Muscle of leg (tissue), 11 donors: ENCODE data around the gene NET1. TPM values are rescaled to one million over a fixed set of nuclear protein-coding genes. Genes with fewer than 3 reads are reported as not detected.

Source experiments
- DNase-seq: peaks from one replicate; pipeline ENCODE4 v3.0.0; 2013
- H3K27ac ChIP-seq: one replicate; pipeline ENCODE4 v1.5.1; 2013; ENCODE audit warnings: mild to moderate bottlenecking, low read length, control low read depth
- H3K27me3 ChIP-seq: one replicate; pipeline ENCODE4 v1.6.1; 2013; ENCODE audit warnings: low read length; ENCODE audit not compliant: control insufficient read depth, insufficient read depth
- H3K36me3 ChIP-seq: one replicate; pipeline ENCODE4 v1.6.1; 2013; ENCODE audit warnings: low read length; ENCODE audit not compliant: control insufficient read depth, insufficient read depth
- H3K4me1 ChIP-seq: one replicate; pipeline ENCODE4 v1.6.1; 2013; ENCODE audit warnings: low read length; ENCODE audit not compliant: control insufficient read depth, insufficient read depth
- H3K4me3 ChIP-seq: one replicate; pipeline ENCODE4 v1.5.1; 2013; ENCODE audit warnings: low read length, control low read depth
- H3K9me3 ChIP-seq: replicated peaks from 2 replicates; pipeline ENCODE4 v1.6.1; 2013; ENCODE audit warnings: low read depth, low read length; ENCODE audit not compliant: control insufficient read depth
- WGBS: methylation state at CpG from one replicate; pipeline ENCODE4 v1.1.5; 2013; ENCODE audit warnings: missing lambda C conversion rate; ENCODE audit not compliant: insufficient coverage; 5-methylcytosine and 5-hydroxymethylcytosine counted together
- polyA plus RNA-seq, 8 donors: library from polyadenylated mRNA; unstranded; fragments of 120-200 nt; gene quantifications; one replicate each; pipeline versions ENCODE4 v1.2.1 to v1.2.3, GENCODE V29; 2013; ENCODE audit warnings: inconsistent platforms in 1 of 8, low replicate concordance in 1 of 8; ENCODE audit not compliant: insufficient read length in 8 of 8, insufficient read depth in 1 of 8
- total RNA-seq: library from RNA; stranded (reverse); fragments of 120-200 nt; gene quantifications from one replicate; pipeline ENCODE4 v1.2.4, GENCODE V29; 2013

NET1 gene
- total and polyA plus RNA-seq, 9 donors = 87.4 to 127 (median 104) TPM

DNA sequence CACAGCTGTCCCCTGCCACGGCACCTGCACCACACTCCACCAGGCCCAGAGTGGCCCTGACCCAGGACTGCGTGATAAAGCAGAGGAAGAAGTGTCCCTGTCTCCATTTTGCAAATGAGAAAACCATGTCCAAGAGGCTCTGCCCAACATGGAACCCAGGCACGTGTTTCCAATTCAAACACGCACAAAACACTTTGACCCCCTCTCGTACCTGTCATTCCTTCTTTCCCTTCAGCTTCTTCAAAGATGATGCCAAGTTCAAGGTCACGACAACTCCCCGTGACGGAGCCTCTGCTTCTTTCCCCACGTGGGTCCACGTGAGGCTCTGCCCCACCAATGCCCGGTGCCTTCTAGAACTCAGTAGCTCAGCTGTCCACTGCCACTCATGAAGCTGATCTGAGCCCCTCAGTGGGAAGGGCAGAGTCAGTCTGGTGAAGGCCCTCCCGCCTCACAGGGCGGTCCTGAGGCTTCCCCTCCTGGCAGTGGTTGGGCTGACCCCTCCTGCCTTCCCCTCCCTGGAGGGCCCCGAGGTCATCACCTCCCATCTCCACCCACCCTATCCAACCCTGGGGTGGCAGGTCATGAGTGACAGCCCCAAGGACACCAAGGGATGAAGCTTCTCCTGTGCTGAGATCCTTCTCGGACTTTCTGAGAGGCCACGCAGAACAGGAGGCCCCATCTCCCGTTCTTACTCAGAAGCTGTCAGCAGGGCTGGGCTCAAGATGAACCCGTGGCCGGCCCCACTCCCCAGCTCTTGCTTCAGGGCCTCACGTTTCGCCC, 68.0 kb downstream of the NET1 start:
- Histone ChIP-seq H3K4me3 (no peak overlapping the region), H3K27ac (no peak overlapping the region), H3K36me3 (no peaks in the 10 kb centered on the region), H3K4me1 (peaks cover 34% of the 10 kb centered on the region), H3K9me3 (no peaks in the 10 kb centered on the region), H3K27me3 (no peaks in the 10 kb centered on the region)
- DNase-seq = no peak
- 65% methylated on average over 17 of the region's 21 CpGs for WGBS

DNA sequence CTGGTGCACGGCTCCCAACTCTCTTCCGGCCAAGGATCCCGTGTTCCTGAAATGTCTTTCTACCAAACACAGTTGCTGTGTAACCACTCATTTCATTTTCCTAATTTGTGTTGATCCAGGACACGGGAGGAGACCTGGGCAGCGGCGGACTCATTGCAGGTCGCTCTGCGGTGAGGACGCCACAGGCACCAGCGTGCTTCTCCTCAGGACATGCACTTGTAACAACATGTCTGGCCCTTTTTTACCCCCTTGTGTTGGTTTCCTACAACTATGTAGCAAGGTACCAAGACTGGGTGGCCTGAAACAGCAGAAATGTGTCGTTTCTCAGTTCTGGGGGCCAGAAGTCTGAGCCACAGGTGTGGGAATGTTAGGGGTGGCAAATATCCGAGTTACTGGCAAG, 68.8 kb downstream of the NET1 start:
- peaks cover 41% of the 10 kb centered on the region for H3K4me1 ChIP-seq
- no peaks in the 10 kb centered on the region for H3K36me3 ChIP-seq
- H3K9me3 ChIP-seq = no peaks in the 10 kb centered on the region
- H3K4me3 ChIP-seq = no peak overlapping the region
- H3K27me3 ChIP-seq = no peaks in the 10 kb centered on the region
- no peak for DNase-seq
- 69% methylated on average over 11 of the region's 12 CpGs for WGBS
- H3K27ac ChIP-seq = no peak overlapping the region

DNA sequence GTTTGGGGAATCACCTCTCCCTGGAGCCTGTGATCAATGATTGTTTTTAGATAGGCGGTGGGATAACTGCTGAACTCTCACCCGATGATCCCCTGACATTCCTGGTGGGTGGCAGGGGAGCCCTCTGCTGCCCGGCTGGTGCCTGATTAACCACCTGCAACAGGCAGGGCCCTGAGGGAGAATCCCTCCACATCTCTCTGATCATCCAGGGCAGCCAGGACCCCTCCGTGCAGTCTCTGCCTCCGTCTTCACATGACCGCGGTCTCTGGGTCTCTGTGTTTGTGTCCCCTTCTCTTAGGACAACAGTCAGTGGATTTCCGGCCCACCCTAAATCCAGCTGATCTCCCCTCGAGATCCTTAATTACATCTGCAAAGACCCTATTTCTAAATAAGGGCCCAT, 69.7 kb downstream of the NET1 start:
- Histone ChIP-seq H3K27me3 (no peaks in the 10 kb centered on the region), H3K36me3 (no peaks in the 10 kb centered on the region), H3K27ac (no peak overlapping the region), H3K4me1 (peaks cover 48% of the 10 kb centered on the region), H3K4me3 (no peak overlapping the region), H3K9me3 (no peaks in the 10 kb centered on the region)
- 95% methylated on average over 9 of the region's 9 CpGs for WGBS
- no peak for DNase-seq

DNA sequence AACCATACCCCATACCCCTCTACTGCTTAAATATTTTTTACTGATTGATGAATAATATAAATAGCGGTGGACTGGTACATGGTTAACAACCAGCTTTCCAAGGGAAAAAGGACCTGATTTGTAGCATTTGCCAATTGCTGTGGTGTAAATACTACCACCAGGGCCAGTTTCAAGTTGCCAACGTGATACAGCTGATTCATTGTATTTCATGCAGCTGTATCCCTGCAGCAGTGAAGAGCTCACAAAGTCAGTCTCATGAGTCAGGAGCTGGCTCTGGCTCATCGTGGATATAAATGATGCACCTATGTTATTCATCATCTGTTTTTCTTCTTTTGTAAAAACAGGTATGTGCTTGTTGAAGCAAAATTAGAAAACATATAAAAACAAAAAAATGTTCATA, 71.8 kb downstream of the NET1 start:
- Histone ChIP-seq H3K27me3 (no peaks in the 10 kb centered on the region), H3K27ac (no peak overlapping the region), H3K4me3 (no peak overlapping the region), H3K36me3 (no peaks in the 10 kb centered on the region), H3K9me3 (no peaks in the 10 kb centered on the region), H3K4me1 (peaks cover 29% of the 10 kb centered on the region)
- DNase-seq = no peak
- WGBS = 30% methylated on average over 1 of the region's 3 CpGs

DNA sequence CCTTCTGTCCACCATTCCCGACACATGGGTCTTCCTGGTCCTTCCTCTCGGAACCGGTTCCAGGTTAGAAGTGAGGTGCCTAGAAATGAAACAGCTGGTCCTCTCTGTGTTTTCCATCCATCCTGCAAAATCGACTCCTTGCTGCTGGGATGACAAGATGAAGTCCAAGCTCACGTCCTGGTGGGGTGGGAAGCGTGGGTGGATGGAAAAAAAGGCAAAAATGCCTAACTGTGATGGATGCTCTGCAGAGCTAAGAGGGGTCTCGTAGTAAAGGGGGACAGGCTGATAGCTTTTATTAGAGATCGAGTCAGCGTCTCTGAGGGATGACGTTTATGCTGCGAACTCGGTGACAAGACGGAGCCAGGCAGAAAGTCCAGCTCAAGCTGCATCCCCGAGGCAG, 72.9 kb downstream of the NET1 start:
- H3K9me3 ChIP-seq = no peaks in the 10 kb centered on the region
- DNase-seq = no peak
- H3K36me3 ChIP-seq = no peaks in the 10 kb centered on the region
- no peaks in the 10 kb centered on the region for H3K27me3 ChIP-seq
- H3K27ac ChIP-seq = no peak overlapping the region
- no peak overlapping the region for H3K4me3 ChIP-seq
- H3K4me1 ChIP-seq = peaks cover 25% of the 10 kb centered on the region
- 82% methylated on average over 10 of the region's 14 CpGs for WGBS

DNA sequence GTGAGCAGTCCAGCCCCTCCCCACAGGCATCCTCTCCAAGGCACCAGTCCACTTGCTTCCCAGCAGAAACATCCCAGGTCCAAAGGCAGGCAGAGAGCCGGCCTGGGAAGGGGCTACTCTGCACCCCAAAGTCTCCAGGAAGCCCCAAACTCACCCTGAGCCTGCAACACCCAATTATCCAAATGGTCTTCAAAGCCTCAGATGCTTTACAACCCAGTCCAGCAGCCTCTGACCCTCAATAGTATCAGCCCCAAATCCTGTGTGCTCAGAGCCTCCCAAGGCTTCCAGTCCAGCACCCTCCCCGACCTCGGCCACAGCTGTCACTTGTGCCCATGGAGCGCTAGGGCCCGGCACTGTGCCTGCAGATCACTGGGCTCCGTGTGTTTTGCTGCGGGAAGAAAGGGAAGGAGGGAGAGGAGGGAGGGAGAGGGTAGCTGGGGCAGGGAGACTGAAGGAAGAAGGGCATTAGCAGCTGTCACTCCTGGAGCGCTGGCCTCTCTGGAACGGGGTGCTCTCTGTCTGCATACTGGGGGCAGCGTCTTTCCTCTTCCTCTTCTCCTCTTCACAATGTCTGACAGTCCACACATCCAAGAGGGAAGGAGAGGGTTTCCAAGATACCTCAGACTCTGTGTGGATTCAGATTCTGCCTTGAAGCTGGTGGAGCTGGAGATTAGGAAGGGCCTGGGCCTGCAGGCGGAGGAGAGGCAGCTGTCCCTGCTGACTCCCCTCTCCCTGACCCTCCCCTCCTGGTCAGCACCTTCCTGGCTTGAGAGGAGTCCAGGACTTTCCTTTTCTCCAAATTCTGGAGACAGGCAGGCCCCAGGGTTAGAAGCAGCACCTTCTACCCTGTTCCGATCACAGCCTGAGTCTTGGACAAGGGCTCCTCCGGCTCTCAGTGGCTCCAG, 73.8 kb downstream of the NET1 start:
- 51% methylated on average over 7 of the region's 13 CpGs for WGBS
- peak; percentile 38 for DNase-seq
- Histone ChIP-seq H3K4me3 (no peak overlapping the region), H3K27ac (peak overlapping the region; percentile 31), H3K4me1 (peaks cover 20% of the 10 kb centered on the region), H3K27me3 (no peaks in the 10 kb centered on the region), H3K9me3 (no peaks in the 10 kb centered on the region), H3K36me3 (no peaks in the 10 kb centered on the region)

DNA sequence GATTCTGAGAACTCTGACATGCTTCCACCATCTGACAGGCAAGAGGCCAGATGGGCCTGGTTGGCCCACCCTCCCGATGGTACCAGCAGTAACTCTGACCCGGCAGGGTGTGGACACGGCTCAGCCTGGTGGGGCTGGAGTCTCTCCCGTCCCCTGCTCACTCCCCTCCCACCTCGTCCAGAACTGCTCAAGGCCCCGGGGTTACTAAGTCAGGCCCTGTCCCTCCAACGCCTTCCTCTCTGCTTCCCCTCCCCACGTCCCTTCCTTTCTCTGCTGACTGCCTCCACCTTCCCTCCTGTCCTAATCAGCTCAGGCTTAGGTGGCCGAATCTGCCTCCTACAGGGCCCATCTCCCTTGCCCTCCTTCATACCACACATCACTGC, 74.5 kb downstream of the NET1 start:
- WGBS = 57% methylated on average over 9 of the region's 9 CpGs
- H3K36me3 ChIP-seq = no peaks in the 10 kb centered on the region
- H3K9me3 ChIP-seq = no peaks in the 10 kb centered on the region
- no peaks in the 10 kb centered on the region for H3K27me3 ChIP-seq
- DNase-seq = no peak
- H3K27ac ChIP-seq = peak overlapping the region; percentile 31
- no peak overlapping the region for H3K4me3 ChIP-seq
- peaks cover 20% of the 10 kb centered on the region for H3K4me1 ChIP-seq

DNA sequence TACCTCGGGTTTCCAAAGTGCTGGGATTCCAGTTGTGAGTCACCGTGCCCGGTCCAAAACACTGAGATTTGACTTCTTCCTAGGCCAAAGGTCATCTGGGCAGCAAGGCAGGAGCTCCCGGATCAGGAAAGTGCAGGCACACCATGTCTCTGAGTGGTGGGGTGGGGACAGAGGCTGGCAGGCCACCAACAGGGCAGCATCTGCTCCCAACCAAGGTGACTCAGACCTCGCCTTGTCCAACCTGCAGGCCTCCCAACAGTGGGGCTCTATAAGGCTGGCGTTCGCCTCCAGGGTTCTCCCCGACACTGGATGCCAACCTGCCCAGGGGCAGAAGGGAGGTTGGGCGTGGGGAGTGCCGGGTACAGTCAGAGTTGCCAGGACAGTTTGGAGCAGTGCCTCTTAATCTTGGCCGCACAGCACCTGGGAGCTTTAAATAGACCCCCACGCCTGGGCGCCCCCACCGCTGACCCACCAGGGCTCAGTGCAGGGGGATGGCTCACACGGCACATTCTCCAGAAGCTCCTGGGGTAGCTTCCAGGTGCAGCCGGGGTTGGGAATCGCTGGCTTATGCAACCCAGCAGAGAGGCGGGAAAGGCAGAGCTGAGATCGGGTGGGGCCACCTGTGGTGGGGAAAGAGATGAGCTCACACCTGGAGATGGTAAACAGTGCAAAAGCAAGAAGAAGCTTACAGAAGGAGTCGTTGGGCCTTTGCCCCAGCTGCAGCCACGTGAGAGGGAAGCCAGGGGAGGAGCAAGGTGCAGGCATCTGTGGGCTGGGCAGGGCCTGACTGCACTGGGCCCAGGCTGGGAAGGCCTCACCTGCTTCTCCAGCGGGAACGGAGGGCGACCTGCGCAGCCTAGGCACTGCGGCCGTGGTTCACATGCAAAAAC, 76.2 kb downstream of the NET1 start:
- H3K27me3 ChIP-seq = no peaks in the 10 kb centered on the region
- peaks cover 20% of the 10 kb centered on the region for H3K4me1 ChIP-seq
- no peak overlapping the region for H3K27ac ChIP-seq
- H3K4me3 ChIP-seq = no peak overlapping the region
- peaks cover 9% of the 10 kb centered on the region for H3K9me3 ChIP-seq
- H3K36me3 ChIP-seq = no peaks in the 10 kb centered on the region
- WGBS = 81% methylated on average over 22 of the region's 27 CpGs
- DNase-seq = no peak

DNA sequence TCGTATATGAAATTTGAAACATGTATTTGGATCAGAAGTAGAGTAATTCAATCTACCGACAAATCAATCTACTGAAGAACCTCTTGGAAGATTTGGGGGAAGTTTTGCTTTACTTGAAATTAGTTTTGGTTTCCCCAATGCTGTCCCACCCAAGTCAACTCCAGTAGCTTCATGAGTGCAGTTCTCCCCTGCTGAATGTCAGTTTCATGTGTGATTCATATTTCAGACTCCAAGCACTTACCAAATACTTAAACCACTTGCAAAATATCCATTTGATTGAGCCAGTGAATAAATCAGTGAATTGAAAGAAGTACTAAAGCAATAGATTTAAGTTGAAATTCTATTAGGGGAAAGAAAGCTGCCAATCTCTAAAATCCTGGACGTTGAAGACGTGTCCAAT, 77.7 kb downstream of the NET1 start:
- H3K9me3 ChIP-seq = peaks cover 9% of the 10 kb centered on the region
- no CpG with 5 or more reads among the region's 4 CpGs for WGBS
- no peak overlapping the region for H3K4me3 ChIP-seq
- no peaks in the 10 kb centered on the region for H3K36me3 ChIP-seq
- no peaks in the 10 kb centered on the region for H3K27me3 ChIP-seq
- DNase-seq = no peak
- no peak overlapping the region for H3K27ac ChIP-seq
- H3K4me1 ChIP-seq = peaks cover 20% of the 10 kb centered on the region
